H9 (cell line): ENCODE results near the gene PHF21B. TPM values are rescaled to one million over a fixed set of nuclear protein-coding genes. Genes with fewer than 3 reads are reported as not detected.

Experiments used
- DNase-seq: peaks from one replicate; pipeline ENCODE4 v3.0.0-alpha.2; 2017
- H2AFZ ChIP-seq: one replicate; pipeline ENCODE4 v1.6.1; 2013; ENCODE audit warnings: mild to moderate bottlenecking, low read length, control low read depth, moderate library complexity
- H2AK5ac ChIP-seq: 2 replicates; pipeline ENCODE4 v1.6.1; 2013; ENCODE audit warnings: low read length, control low read depth, mixed read lengths; ENCODE audit not compliant: insufficient read length
- H2BK120ac ChIP-seq: one replicate; pipeline ENCODE4 v1.6.1; 2013; ENCODE audit warnings: low read depth, mild to moderate bottlenecking, low read length, control low read depth, inconsistent platforms; ENCODE audit not compliant: poor library complexity, severe bottlenecking
- H2BK12ac ChIP-seq: 2 replicates; pipeline ENCODE4 v1.6.1; 2013; ENCODE audit warnings: low read length, control low read depth, mixed read lengths, low read depth; ENCODE audit not compliant: insufficient read length
- H2BK15ac ChIP-seq: 2 replicates; pipeline ENCODE4 v1.6.1; 2013; ENCODE audit warnings: low read depth, low read length, control low read depth
- H2BK20ac ChIP-seq: one replicate; pipeline ENCODE4 v1.6.1; 2013; ENCODE audit warnings: low read depth, mild to moderate bottlenecking, low read length, control low read depth, inconsistent platforms; ENCODE audit not compliant: poor library complexity, severe bottlenecking
- H2BK5ac ChIP-seq: 2 replicates; pipeline ENCODE4 v1.6.1; 2013; ENCODE audit warnings: low read length, control low read depth, mixed read lengths; ENCODE audit not compliant: insufficient read length
- H3K14ac ChIP-seq: 2 replicates; pipeline ENCODE4 v1.6.1; 2013; ENCODE audit warnings: low read length, control low read depth; ENCODE audit not compliant: insufficient read depth
- H3K18ac ChIP-seq: 2 replicates; pipeline ENCODE4 v1.6.1; 2013; ENCODE audit warnings: low read depth, mild to moderate bottlenecking, mixed read lengths, low read length, control low read depth; ENCODE audit not compliant: insufficient read length
- H3K23ac ChIP-seq: 2 replicates; pipeline ENCODE4 v1.6.1; 2013; ENCODE audit warnings: low read length, control low read depth, mixed read lengths, low read depth; ENCODE audit not compliant: insufficient read length
- H3K23me2 ChIP-seq: 2 replicates; pipeline ENCODE4 v1.6.1; 2013; ENCODE audit warnings: low read depth, mild to moderate bottlenecking, mixed read lengths, low read length, control low read depth; ENCODE audit not compliant: insufficient read length, poor library complexity, severe bottlenecking
- H3K27ac ChIP-seq: 2 replicates; pipeline ENCODE4 v1.5.1; 2013; ENCODE audit warnings: low read length, control low read depth, mixed read lengths, low read depth; ENCODE audit not compliant: insufficient read length
- H3K27me3 ChIP-seq: 2 replicates; pipeline ENCODE4 v1.6.1; 2013; ENCODE audit warnings: low read length, control low read depth, inconsistent platforms; ENCODE audit not compliant: insufficient read depth
- H3K4ac ChIP-seq: 2 replicates; pipeline ENCODE4 v1.6.1; 2013; ENCODE audit warnings: low read depth, mild to moderate bottlenecking, control low read depth, inconsistent platforms, low read length, moderate library complexity
- H3K4me1 ChIP-seq: 2 replicates; pipeline ENCODE4 v1.6.1; 2013; ENCODE audit warnings: low read length, control low read depth, inconsistent platforms; ENCODE audit not compliant: insufficient read depth
- H3K4me2 ChIP-seq: 2 replicates; pipeline ENCODE4 v1.6.1; 2013; ENCODE audit warnings: low read length, control low read depth, mixed read lengths; ENCODE audit not compliant: insufficient read length, insufficient read depth
- H3K56ac ChIP-seq: 2 replicates; pipeline ENCODE4 v1.6.1; 2013; ENCODE audit warnings: low read depth, mild to moderate bottlenecking, mixed read lengths, low read length, control low read depth; ENCODE audit not compliant: insufficient read length
- H3K79me1 ChIP-seq: 2 replicates; pipeline ENCODE4 v1.6.1; 2013; ENCODE audit warnings: low read depth, mild to moderate bottlenecking, moderate library complexity, low read length, control low read depth, inconsistent platforms; ENCODE audit not compliant: insufficient read depth, poor library complexity, severe bottlenecking
- H3K79me2 ChIP-seq: 2 replicates; pipeline ENCODE4 v1.6.1; 2013; ENCODE audit warnings: low read length, control low read depth, inconsistent platforms; ENCODE audit not compliant: insufficient read depth
- H3K9ac ChIP-seq: 2 replicates; pipeline ENCODE4 v1.6.1; 2013; ENCODE audit warnings: low read length, control low read depth, mixed read lengths; ENCODE audit not compliant: insufficient read length; ENCODE audit errors: extremely low read depth
- H3K9me3 ChIP-seq: one replicate; pipeline ENCODE4 v1.6.1; 2013; ENCODE audit warnings: low read depth, low read length, inconsistent platforms; ENCODE audit not compliant: control insufficient read depth
- H3T11ph ChIP-seq: one replicate; pipeline ENCODE4 v1.6.1; 2013; ENCODE audit warnings: mild to moderate bottlenecking, low read length, control low read depth, inconsistent platforms
- H4K20me1 ChIP-seq: one replicate; pipeline ENCODE4 v1.6.1; 2013; ENCODE audit not compliant: control insufficient read depth, insufficient read length, insufficient read depth
- H4K5ac ChIP-seq: 2 replicates; pipeline ENCODE4 v1.6.1; 2013; ENCODE audit warnings: low read depth, mild to moderate bottlenecking, mixed read lengths, low read length, control low read depth; ENCODE audit not compliant: insufficient read length
- H4K8ac ChIP-seq: replicated peaks from 2 replicates; pipeline ENCODE4 v1.6.1; 2013; ENCODE audit warnings: low read length, control low read depth, mixed read lengths, low read depth; ENCODE audit not compliant: insufficient read length
- H4K91ac ChIP-seq: 2 replicates; pipeline ENCODE4 v1.6.1; 2013; ENCODE audit warnings: low read depth, mild to moderate bottlenecking, moderate library complexity, mixed read lengths, low read length, control low read depth; ENCODE audit not compliant: insufficient read length
- H3K27ac Mint-ChIP-seq, 3 experiments: 2 replicates in 2 of 3; 3 replicates in 1 of 3; pipeline ENCODE4 v1.8.0; 2020 to 2021; ENCODE audit warnings: mixed read lengths in 3 of 3, mild to moderate bottlenecking in 1 of 3, moderate library complexity in 1 of 3
- H3K27me3 Mint-ChIP-seq: 2 replicates; pipeline ENCODE4 v1.8.0; 2021; ENCODE audit warnings: low read depth, mild to moderate bottlenecking, moderate library complexity, mixed read lengths
- H3K36me3 Mint-ChIP-seq, 3 experiments: 2 replicates in 2 of 3; 3 replicates in 1 of 3; pipeline ENCODE4 v1.8.0; 2020 to 2021; ENCODE audit warnings: low read depth in 3 of 3, mixed read lengths in 3 of 3; ENCODE audit not compliant: insufficient read depth in 1 of 3
- H3K4me1 Mint-ChIP-seq, 2 experiments: 2 replicates each; pipeline ENCODE4 v1.8.0; 2020; ENCODE audit warnings: mixed read lengths in 2 of 2
- H3K4me3 Mint-ChIP-seq, 2 experiments: 2 replicates in 1 of 2; 3 replicates in 1 of 2; pipeline ENCODE4 v1.8.0; 2020 to 2021; ENCODE audit warnings: mild to moderate bottlenecking in 2 of 2, mixed read lengths in 2 of 2, moderate library complexity in 1 of 2
- H3K9me3 Mint-ChIP-seq, 2 experiments: 2 replicates in 1 of 2; 3 replicates in 1 of 2; pipeline ENCODE4 v1.8.0; 2020; ENCODE audit warnings: mild to moderate bottlenecking in 2 of 2, mixed read lengths in 2 of 2, moderate library complexity in 1 of 2
- CTCF ChIP-seq: fragments of 200-600 bp; sonication (generic); conservative IDR thresholded peaks from 3 replicates; pipeline ENCODE4 v1.8.0; 2021; ENCODE audit warnings: antibody characterized with exemption, mild to moderate bottlenecking
- WGBS: extraction: QIAGEN DNeasy Blood & Tissue Kit; methylation state at CpG from one replicate; pipeline ENCODE4 v1.1.7; 2013; ENCODE audit warnings: missing lambda C conversion rate, low lambda C conversion rate, mixed read lengths; ENCODE audit not compliant: insufficient read length; ENCODE audit errors: extremely low coverage; 5-methylcytosine and 5-hydroxymethylcytosine counted together
- total RNA-seq: library from RNA; stranded (reverse); gene quantifications from 2 replicates; pipeline ENCODE4 v1.2.1, GENCODE V29; 2021

The PHF21B gene
- total RNA-seq, 1 experiment from 2014 or later: 60.3 TPM

GRCh38 chr22:45059296-45059695 lies 49.5 kb upstream of the PHF21B start:
- Histone ChIP-seq H3K23ac (no peak overlapping the region), H3K23me2 (no peaks in the 10 kb centered on the region), H4K8ac (no peak overlapping the region), H3K56ac (no peak overlapping the region), H3K27me3 (no peaks in the 10 kb centered on the region), H2AK5ac (no peak overlapping the region), H2BK120ac (no peak overlapping the region), H3K4ac (no peak overlapping the region), H3K18ac (no peak overlapping the region), H4K91ac (no peak overlapping the region), H3K27ac (no peak overlapping the region), H2BK15ac (no peak overlapping the region), H3K9me3 (no peaks in the 10 kb centered on the region), H3K4me1 (no peaks in the 10 kb centered on the region), H3K79me1 (no peaks in the 10 kb centered on the region), H3K4me2 (no peak overlapping the region), H2AFZ (no peak overlapping the region), H4K5ac (no peak overlapping the region), H3K9ac (no peak overlapping the region), H3T11ph (no peak overlapping the region), H2BK20ac (no peak overlapping the region), H4K20me1 (no peaks in the 10 kb centered on the region), H3K14ac (no peak overlapping the region), H2BK12ac (no peak overlapping the region), H2BK5ac (no peak overlapping the region), H3K79me2 (no peaks in the 10 kb centered on the region)
- TF ChIP-seq CTCF: no peak
- DNase-seq: no peak
- 0 out of 5 replicates have a peak, but pooled peaks cover 0 to 3% of the 10 kb centered on the region in 2 experiments for H3K9me3 Mint-ChIP-seq
- H3K36me3 Mint-ChIP-seq: no peaks in the 10 kb centered on the region; a peak in 2 of 7 replicates
- H3K4me1 Mint-ChIP-seq: peaks cover 28 to 32% of the 10 kb centered on the region in 2 experiments
- no CpG with 5 or more reads among the region's 5 CpGs for WGBS
- no peak overlapping the region for H3K4me3 Mint-ChIP-seq
- no peak overlapping the region for H3K27ac Mint-ChIP-seq
- H3K27me3 Mint-ChIP-seq: peaks cover 22% of the 10 kb centered on the region
